Brain microvascular endothelial cell (primary cell): ENCODE measurements around the gene CCL21.

Experiments used
- DNase-seq: peaks from one replicate; pipeline ENCODE4 v3.0.0-alpha.2; 2020
- H3K27ac ChIP-seq: fragments of 250-450 bp; sonication (Bioruptor Pico); 2 replicates; pipeline ENCODE4 v1.5.1; 2020; ENCODE audit warnings: mild to moderate bottlenecking, moderate library complexity
- H3K27me3 ChIP-seq: fragments of 250-450 bp; sonication (Bioruptor Pico); replicated peaks from 2 replicates; pipeline ENCODE4 v1.5.1; 2020; ENCODE audit warnings: mild to moderate bottlenecking
- H3K36me3 ChIP-seq: fragments of 250-450 bp; sonication (Bioruptor Pico); replicated peaks from 2 replicates; pipeline ENCODE4 v1.5.1; 2020; ENCODE audit warnings: mild to moderate bottlenecking
- H3K4me3 ChIP-seq: 2 replicates; pipeline ENCODE4 v1.5.1; 2011; ENCODE audit warnings: low read depth, mild to moderate bottlenecking, control low read depth, low read length, moderate library complexity
- CTCF ChIP-seq: IDR thresholded peaks from 2 replicates; pipeline ENCODE4 v1.5.1; 2011; ENCODE audit warnings: low read depth, mild to moderate bottlenecking, moderate library complexity, low read length, control low read depth, inconsistent platforms; ENCODE audit errors: missing control alignments
- in situ Hi-C: cut with HindIII; loops from 2 replicates; pipeline ENCODE4 v1.10.0; 2017; ENCODE audit warnings: low sequenced_read_pairs, low pct_ligation_motif_present

The CCL21 gene

GRCh38 chr9:34701023-34701768, 8.7 kb downstream of the CCL21 start:
- in situ Hi-C loops: no loop called here
- no peaks in the 10 kb centered on the region for H3K27me3 ChIP-seq
- peak overlapping the region; percentile 61 for H3K4me3 ChIP-seq
- H3K36me3 ChIP-seq: no peaks in the 10 kb centered on the region
- TF ChIP-seq CTCF: peak; percentile 88
- DNase-seq: peak; percentile 43
- H3K27ac ChIP-seq: no peak overlapping the region

GRCh38 chr9:34694811-34695210, 15.1 kb downstream of the CCL21 start:
- in situ Hi-C loops: no loop called here
- no peak overlapping the region for H3K27ac ChIP-seq
- DNase-seq: no peak

GRCh38 chr9:34693560-34693959, 16.4 kb downstream of the CCL21 start:
- in situ Hi-C loops: no loop called here
- no peak overlapping the region for H3K27ac ChIP-seq
- no peak for DNase-seq
- TF ChIP-seq CTCF: no peak
- no peak overlapping the region for H3K4me3 ChIP-seq
- H3K27me3 ChIP-seq: no peaks in the 10 kb centered on the region
- H3K36me3 ChIP-seq: no peaks in the 10 kb centered on the region

More at GRCh38 chr9:34694811-34695210, 15.1 kb downstream of the CCL21 start:
- H3K27me3 ChIP-seq: no peaks in the 10 kb centered on the region
- no peak for TF ChIP-seq CTCF
- no peak overlapping the region for H3K4me3 ChIP-seq
- H3K36me3 ChIP-seq: no peaks in the 10 kb centered on the region

GRCh38 chr9:34691936-34692315, 18.0 kb downstream of the CCL21 start:
- no peaks in the 10 kb centered on the region for H3K27me3 ChIP-seq
- no peaks in the 10 kb centered on the region for H3K36me3 ChIP-seq
- H3K27ac ChIP-seq: no peak overlapping the region
- no peak for TF ChIP-seq CTCF
- in situ Hi-C loops: no loop called here
- DNase-seq: no peak
- no peak overlapping the region for H3K4me3 ChIP-seq

GRCh38 chr9:34690983-34691935, 18.7 kb downstream of the CCL21 start, which contains the start of gene CCL19:
TSS of gene CCL19 (minus strand) at chr9:34691276. CDS start at chr9:34691139, 137 bp downstream.
- in situ Hi-C loops: no loop called here
- no peak for DNase-seq
- H3K4me3 ChIP-seq: no peak within 1 kb of the TSS

More at GRCh38 chr9:34690983-34691935, 18.7 kb downstream of the CCL21 start, which contains the start of gene CCL19:
- Histone ChIP-seq H3K36me3 (no peaks in the 10 kb centered on the region), H3K27me3 (no peaks in the 10 kb centered on the region), H3K27ac (no peak within 1 kb of the TSS)
- no peak for TF ChIP-seq CTCF
